Ramos (cell line): Measurements from ENCODE around the gene EHBP1.

Experiments used
- in situ Hi-C: fragments of 300-500 bp; cut with MboI; formaldehyde crosslinking; loops from one replicate; pipeline ENCODE4 v1.14.3; 2022; ENCODE audit warnings: low sequenced_read_pairs; ENCODE audit not compliant: unreplicated experiment

Gene EHBP1

GRCh38 chr2:63041592-63041991, 336.1 kb downstream of the EHBP1 start:
- in situ Hi-C loops = no loop called here

- in situ Hi-C loops = no loop called here
These were observed 339.1 kb downstream of the EHBP1 start for GRCh38 chr2:63044362-63045327.

DNA sequence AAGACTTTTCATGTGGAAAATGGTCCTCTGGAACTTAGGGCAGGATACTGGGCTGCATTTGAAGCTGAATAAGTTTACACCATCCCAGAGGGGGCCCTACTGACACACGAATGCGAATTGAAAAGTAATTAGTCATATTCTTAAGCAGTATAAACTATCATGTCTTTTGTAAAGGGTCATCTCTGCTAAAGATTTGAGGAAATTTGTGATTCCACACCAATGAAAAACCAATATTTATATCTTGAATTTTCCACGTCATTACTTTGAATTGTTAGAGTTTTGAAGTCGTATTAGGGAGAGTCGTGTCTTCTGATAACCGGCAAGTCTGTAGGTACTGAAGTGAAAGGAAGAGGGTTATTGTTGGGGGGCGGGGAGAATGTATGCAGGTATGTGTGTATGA, 341.0 kb downstream of the EHBP1 start:
- in situ Hi-C loops = no loop called here

GRCh38 chr2:63046961-63047320, 341.4 kb downstream of the EHBP1 start:
- in situ Hi-C loops = no loop called here

- in situ Hi-C loops = no loop called here
These were observed 342.1 kb downstream of the EHBP1 start for GRCh38 chr2:63047321-63048279.

GRCh38 chr2:63048367-63049171, 343.1 kb downstream of the EHBP1 start:
- in situ Hi-C loops = no loop called here

DNA sequence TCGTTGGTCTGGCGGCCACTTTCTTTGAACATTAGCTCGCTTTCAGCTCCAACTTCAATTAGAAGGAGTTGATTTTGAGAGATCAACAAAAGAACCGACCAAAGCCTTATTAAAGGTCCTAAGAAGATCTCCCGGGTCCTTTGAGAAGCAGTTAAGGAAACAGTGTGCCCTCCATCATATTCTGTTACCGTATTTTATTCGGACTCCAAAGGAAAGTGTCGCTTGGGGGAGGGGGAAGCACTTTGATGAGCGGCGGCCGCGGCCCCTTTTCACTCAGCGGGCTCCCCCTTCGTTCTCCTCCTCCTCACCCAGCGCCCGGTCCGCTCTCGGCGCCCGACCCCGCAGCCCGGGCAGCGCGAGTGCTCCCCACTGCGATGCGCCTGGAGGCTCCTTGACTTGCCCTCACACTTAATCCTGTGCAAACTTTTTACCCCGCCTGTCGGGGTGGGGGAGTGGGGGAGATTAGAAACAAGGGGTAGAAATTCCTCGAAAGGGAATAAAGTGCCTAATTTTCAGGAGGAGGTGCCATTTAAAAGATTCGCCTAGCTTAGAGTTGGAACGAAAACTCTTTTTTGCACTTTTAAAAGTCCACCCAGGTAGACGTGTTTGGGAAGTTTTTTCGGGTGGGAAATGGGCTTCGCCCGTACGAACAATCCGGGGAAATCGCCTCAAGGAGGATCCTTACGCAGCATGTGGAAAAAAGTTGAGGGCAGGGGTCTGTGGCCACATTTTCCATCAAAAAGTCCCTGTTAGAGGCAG, 343.9 kb downstream of the EHBP1 start:
- in situ Hi-C loops = no loop called here

DNA sequence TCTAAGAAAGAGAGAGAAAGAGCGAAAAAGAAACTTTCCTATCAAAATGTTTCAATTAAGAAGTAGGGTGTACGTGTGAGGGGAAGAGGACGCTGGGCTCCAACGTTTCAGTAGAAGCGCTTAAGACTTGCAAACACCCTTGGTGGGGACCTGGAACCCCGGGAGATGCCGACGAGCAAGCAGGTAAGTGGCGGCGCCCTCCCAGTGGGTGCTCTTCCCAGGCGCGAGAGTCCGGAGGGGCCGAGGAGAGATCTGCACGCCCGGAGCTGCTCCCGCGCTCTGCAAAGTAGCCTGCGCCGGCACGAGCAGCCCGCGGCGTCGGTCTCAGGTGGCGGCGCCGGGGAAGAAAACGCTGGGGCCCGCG, 344.4 kb downstream of the EHBP1 start:
- in situ Hi-C loops = no loop called here

DNA sequence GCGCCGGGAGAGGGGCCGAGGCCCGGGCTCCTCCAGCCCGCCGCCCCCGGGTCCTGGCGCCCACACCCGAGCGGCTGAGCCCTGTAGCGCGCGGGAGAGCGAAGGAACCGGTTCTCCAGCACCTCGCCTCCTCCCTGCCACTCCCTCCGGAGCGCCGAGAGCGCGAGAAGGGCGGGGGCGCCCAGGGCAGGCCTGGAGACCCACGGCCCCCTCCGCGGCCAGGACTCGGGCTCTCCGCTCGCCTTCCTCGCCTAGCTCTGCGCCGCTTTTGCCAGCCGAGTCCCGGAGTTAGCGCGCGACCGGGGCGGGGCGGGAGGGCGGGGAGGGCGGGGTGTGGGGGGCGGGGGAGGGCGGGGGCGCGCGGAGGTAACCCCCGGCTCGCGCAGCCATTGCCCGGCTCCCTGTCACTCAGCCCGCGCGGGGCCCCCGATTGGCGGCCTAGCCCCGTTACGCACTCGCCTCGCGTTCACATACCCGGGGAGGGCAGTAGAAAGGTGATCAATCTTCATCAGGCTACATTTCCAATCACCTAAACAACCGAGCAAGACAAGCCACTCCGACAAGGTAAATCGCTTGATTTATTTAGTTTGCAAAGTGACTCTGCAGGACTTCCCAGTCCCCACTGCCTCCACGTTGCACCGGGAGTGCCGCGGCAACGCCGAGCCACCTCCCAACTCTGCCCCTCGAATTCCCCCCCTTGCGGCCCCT, 345.0 kb downstream of the EHBP1 start, which contains the start of gene OTX1:
Gene OTX1 (plus strand): TSS at position 497 of the 708 bp plus-strand sequence. CDS start 2,161 bp downstream, outside the sequence.
- in situ Hi-C loops = no loop called here

GRCh38 chr2:63051042-63051794, 345.7 kb downstream of the EHBP1 start:
- in situ Hi-C loops = no loop called here

GRCh38 chr2:63051795-63052333, 346.4 kb downstream of the EHBP1 start:
- in situ Hi-C loops = no loop called here

DNA sequence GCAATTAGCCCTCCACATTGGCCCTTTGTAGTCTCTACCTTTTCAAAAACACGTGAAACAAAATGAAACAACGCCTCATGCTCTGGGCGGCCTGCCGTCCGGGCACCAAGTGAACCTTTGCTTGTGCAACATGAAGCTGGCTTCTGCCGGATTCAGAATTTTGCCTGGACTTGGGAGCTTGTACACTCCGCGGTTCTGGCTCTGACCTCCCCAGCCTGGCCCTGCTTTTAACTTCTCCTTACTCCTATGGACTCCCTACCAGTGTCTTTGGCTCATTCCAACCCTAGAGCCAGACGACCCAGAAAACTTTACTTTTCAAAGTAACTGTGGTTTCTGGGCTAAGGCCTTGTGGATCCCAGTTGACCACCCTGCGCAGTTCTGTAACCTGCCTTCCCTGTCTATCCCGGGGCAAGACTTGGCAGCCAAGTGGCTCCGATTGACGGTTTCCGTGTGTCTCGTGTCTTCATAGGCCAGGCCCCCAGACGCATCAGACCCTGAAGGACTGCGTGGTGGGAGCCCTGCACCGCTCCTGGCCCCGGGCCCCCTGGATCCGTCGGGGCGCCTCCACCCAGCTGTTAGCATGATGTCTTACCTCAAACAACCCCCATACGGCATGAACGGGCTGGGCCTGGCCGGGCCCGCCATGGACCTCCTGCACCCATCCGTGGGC, 347.0 kb downstream of the EHBP1 start:
- in situ Hi-C loops = no loop called here

GRCh38 chr2:63053081-63053888, 347.8 kb downstream of the EHBP1 start:
- in situ Hi-C loops = no loop called here

GRCh38 chr2:63053889-63054602, 348.5 kb downstream of the EHBP1 start:
- in situ Hi-C loops = no loop called here

GRCh38 chr2:63054841-63055225, 349.3 kb downstream of the EHBP1 start:
- in situ Hi-C loops = no loop called here
